Measurements from ENCODE around the gene MYO15A. TPM values are rescaled to one million over a fixed set of nuclear protein-coding genes. Genes with fewer than 3 reads are reported as not detected.

The MYO15A gene
- 1 to 10 TPM; 2.3 to 7.5 (median 2.9) TPM for total RNA-seq

DNA sequence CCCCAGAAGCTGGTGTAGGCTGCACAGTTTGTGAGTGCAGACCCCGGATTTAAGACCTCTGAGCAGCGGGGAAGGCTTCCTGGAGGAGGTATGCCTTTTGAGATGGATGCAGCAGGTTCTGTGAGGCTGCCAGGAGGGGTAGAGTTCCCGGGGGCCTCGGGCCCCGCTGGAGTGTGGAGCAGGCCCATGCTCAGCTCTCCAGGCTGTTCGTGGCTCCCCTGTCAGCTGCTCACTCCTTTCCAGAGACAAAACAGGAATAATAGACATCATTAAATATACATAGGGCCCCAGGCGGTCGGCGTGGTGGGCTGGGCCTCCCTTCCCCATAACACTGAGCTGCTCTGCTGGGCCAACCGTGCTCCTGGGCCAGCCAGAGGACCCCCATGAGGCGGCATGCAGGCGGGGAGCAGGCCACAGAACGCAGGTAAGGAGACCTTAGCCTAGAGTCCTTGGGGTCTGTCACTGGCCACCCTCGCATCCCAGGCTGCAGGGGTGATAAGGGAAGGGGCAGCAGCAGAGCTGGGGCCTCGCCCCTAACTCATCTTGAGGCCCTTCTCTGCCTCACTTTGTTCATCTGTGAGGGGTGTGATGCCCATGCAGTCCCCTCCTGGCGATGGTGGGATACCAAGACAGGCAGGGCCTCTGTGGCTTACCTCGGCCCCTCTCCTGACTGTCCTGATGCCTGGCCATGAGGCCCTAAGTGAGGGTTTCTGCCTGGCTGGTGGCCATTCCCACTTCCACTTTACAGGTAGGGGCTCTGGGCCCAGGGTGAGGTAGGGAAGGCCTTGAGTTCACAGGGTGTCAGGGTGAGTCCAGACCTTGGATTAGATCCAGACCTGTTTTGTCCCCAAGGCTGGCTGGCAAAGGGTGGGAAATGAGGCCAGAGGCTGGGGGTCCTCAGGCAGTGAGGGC is at the start of gene MYO15A:
MYO15A (plus strand) TSS at position 356 of the 912 bp plus-strand sequence. CDS start 10,045 bp downstream, outside the sequence.
- Histone ChIP-seq H3K9me3 (no peaks in the 10 kb centered on the region), H3K27ac (no peak within 1 kb of the TSS), H3K27me3 (no peaks in the 10 kb centered on the region), H3K4me3 (no peak within 1 kb of the TSS), H3K4me1 (no peaks in the 10 kb centered on the region), H3K36me3 (peaks cover 0 to 47% (median 8%) of the 10 kb centered on the region in 3 donors)
- 68 to 71% methylated on average over 7 to 17 of the region's 17 CpGs for WGBS, 2 donors
- TF ChIP-seq POLR2A (IDR thresholded peaks at IDR 0.05) = no peak
- no peak for TF ChIP-seq EP300 (IDR thresholded peaks at IDR 0.05)
- no peak for TF ChIP-seq CTCF (IDR thresholded peaks at IDR 0.05)
- DNase-seq (ENCODE audit: low spot score in 2 of 2) = no peak

- WGBS, 2 donors = 78 to 80% methylated on average over 5 of the region's 5 CpGs
- TF ChIP-seq POLR2A (IDR thresholded peaks at IDR 0.05) (no peak), EP300 (IDR thresholded peaks at IDR 0.05) (no peak), CTCF (IDR thresholded peaks at IDR 0.05) (no peak)
- no peak for DNase-seq (ENCODE audit: low spot score in 2 of 2)
- Histone ChIP-seq H3K4me3 (no peak overlapping the region), H3K36me3 (peaks cover 0 to 99% (median 7%) of the 10 kb centered on the region in 3 donors), H3K9me3 (no peaks in the 10 kb centered on the region), H3K4me1 (no peaks in the 10 kb centered on the region), H3K27me3 (no peaks in the 10 kb centered on the region), H3K27ac (no peak overlapping the region)
These were observed 49.3 kb upstream of the MYO15A start for GRCh38 chr17:18059283-18059682.

- H3K36me3 ChIP-seq = peaks cover 0 to 86% (median 5%) of the 10 kb centered on the region in 3 donors
- H3K4me3 ChIP-seq = no peak overlapping the region
- H3K9me3 ChIP-seq = no peaks in the 10 kb centered on the region
- no peak overlapping the region for H3K27ac ChIP-seq
- 77 to 86% methylated on average over 2 of the region's 2 CpGs for WGBS, 2 donors
- H3K27me3 ChIP-seq = no peaks in the 10 kb centered on the region
- TF ChIP-seq EP300 (IDR thresholded peaks at IDR 0.05) = no peak
- TF ChIP-seq CTCF (IDR thresholded peaks at IDR 0.05) = no peak
- no peak for TF ChIP-seq POLR2A (IDR thresholded peaks at IDR 0.05)
- no peak for DNase-seq (ENCODE audit: low spot score in 2 of 2)
- H3K4me1 ChIP-seq = no peaks in the 10 kb centered on the region
These were observed 44.5 kb upstream of the MYO15A start for GRCh38 chr17:18064053-18064452.

DNA sequence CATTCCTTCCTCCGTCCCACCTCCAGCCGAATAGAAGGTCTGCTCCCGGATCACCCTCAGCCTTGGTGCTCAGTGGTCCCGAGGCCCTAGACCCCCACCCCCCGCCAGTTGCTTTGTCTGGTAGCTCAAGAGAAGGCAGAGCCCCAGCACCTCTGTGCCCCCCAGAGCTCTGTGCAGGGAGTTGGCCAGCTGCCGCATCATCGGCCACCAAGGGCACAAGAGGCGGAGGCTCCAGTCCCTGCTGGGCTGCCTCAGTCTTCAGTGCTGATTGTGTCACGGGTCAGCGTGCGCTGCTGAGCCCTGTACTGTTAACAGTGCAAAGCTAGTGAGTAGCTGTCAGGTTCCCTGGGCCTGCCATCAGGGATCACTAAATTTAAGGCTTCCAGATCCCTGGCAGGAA is 43.0 kb upstream of the MYO15A start:
- no peak overlapping the region for H3K4me3 ChIP-seq
- no peaks in the 10 kb centered on the region for H3K27me3 ChIP-seq
- H3K9me3 ChIP-seq = no peaks in the 10 kb centered on the region
- H3K4me1 ChIP-seq = peaks cover 0 to 3% (median 1%) of the 10 kb centered on the region in 4 donors
- H3K27ac ChIP-seq = no peak overlapping the region
- TF ChIP-seq CTCF (IDR thresholded peaks at IDR 0.05) = no peak
- TF ChIP-seq POLR2A (IDR thresholded peaks at IDR 0.05) = no peak
- TF ChIP-seq EP300 (IDR thresholded peaks at IDR 0.05) = no peak
- 94 to 97% methylated on average over 8 to 11 of the region's 11 CpGs for WGBS, 2 donors
- H3K36me3 ChIP-seq = peaks cover 0 to 71% (median 5%) of the 10 kb centered on the region in 3 donors
- DNase-seq (ENCODE audit: low spot score in 2 of 2) = no peak

DNA sequence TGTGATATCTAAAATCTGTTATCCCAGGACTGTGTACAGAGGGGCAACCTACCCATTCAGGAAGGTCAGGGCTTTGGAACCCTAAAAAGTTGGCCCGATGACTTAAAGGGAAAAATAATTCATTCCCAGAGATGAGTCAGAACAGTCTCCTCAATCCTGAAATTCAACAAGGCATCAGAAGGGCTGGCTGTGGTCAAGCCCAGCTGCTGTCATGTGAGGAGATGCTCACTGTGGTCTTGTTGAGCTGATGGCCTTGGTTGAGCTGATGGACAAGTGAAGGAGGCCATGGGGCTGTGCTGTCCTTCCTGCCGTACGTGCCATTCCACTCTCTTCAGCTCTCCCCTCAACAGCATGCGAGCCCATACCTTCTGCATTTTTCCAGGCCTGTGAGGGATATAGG is 41.7 kb upstream of the MYO15A start:
- Histone ChIP-seq H3K4me3 (no peak overlapping the region), H3K27me3 (no peaks in the 10 kb centered on the region), H3K9me3 (no peaks in the 10 kb centered on the region), H3K27ac (no peak overlapping the region), H3K36me3 (peaks cover 0 to 58% (median 5%) of the 10 kb centered on the region in 3 donors), H3K4me1 (peaks cover 0 to 16% (median 5%) of the 10 kb centered on the region in 4 donors)
- DNase-seq (ENCODE audit: low spot score in 2 of 2) = no peak
- WGBS, 2 donors = 91 to 96% methylated on average over 4 of the region's 4 CpGs
- TF ChIP-seq EP300 (IDR thresholded peaks at IDR 0.05) = no peak
- no peak for TF ChIP-seq POLR2A (IDR thresholded peaks at IDR 0.05)
- no peak for TF ChIP-seq CTCF (IDR thresholded peaks at IDR 0.05)
